Stimulated activated CD4-positive, alpha-beta T cell treated with anti-CD3 and anti-CD28 coated beads, TNF-alpha, amount 100 ng/mL, for 4 hours (primary cell): Measurements from ENCODE around the gene EXD2.
"Not testable (repeated sequence)": the region's sequence is repeated elsewhere in the genome, so short reads cannot be mapped to it uniquely, and the experiment has no call there.

Experiments
- DNase-seq, 3 experiments: peaks; one replicate each; pipeline ENCODE4 v3.0.0-alpha.2; 2020; ENCODE audit warnings: low read depth in 3 of 3

The EXD2 gene, protein sequence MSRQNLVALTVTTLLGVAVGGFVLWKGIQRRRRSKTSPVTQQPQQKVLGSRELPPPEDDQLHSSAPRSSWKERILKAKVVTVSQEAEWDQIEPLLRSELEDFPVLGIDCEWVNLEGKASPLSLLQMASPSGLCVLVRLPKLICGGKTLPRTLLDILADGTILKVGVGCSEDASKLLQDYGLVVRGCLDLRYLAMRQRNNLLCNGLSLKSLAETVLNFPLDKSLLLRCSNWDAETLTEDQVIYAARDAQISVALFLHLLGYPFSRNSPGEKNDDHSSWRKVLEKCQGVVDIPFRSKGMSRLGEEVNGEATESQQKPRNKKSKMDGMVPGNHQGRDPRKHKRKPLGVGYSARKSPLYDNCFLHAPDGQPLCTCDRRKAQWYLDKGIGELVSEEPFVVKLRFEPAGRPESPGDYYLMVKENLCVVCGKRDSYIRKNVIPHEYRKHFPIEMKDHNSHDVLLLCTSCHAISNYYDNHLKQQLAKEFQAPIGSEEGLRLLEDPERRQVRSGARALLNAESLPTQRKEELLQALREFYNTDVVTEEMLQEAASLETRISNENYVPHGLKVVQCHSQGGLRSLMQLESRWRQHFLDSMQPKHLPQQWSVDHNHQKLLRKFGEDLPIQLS

DNA sequence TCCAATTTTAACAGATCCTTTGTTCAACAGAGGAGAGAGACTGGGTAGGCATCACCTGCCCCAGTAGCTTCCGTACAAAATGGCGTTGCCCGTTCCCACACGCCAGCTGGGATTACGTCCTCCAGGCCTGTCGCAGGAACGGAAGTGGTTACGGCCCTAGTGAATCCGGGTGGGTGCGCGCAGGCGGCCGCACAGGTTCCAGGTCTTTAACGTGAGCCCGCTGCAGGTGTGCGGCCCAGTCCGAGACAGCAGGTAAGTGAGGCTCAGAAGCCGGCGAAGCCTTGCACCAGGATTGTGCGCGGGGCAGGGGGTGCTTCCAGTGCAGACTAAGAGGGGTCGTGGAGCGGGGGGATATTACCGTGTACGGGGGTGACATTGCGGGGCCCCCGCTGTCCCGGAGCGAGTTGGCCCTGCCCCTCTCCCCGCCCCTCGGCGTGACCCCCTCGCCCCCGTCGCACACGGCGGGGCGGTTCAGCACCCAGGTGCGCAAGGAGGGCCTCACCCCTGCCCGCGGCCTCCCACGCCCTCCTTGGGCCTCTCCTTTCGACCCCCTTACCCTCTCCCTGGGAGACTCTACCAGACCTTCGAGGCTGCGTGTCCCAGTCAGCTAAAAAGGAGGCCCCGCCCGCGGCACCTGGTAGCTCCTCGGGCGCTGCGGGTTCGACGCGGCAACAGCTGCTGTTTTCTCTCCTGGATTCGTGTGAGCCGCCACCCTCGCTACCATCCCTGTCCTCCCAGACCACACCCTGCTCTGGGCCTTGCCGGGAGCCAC lies at the start of gene EXD2:
Gene EXD2, plus strand, starts transcription at position 159 of the 772 bp plus-strand sequence. CDS start 17,973 bp downstream, outside the sequence.
- peak; percentile 43 to 47 (median 47) for DNase-seq

DNA sequence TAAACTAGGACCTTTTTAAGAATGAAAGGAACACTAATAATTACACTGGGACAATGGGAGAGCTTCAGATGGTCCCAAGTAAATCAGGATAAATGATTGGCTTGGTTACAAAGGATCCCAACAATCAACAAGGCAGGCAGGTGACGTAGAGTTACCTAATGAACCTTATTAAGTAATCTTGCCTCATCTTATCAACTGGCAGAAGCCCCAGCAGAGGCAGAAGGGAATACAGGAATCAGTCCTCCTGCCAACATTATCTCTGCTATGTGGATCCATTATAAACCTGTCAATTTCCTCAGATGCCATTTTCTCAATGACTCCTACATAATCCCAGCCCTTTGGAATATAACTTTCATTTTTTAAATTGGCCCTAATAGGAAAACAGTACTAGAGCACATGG lies 49.7 kb upstream of the EXD2 start:
- DNase-seq, result no peak

DNA sequence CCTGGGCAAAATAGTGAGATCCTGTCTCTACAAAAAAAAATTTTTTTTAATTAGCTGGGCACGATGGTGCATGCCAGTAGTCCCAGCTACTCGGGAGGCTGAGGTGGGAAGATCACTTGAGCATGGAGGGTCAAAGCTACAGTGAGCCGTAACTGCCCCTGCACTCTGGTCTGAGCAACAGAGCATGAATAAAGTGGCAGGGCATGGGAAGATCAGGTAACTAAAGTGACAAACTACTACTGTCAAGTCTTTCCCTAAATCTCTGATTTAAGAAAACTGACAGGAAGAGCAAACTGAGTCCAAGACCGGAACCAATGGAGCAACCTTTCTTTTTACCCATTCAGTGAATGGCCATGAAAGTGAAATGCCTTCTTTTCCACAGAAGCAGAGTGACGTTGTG lies 49.2 kb upstream of the EXD2 start:
- no peak for DNase-seq

DNA sequence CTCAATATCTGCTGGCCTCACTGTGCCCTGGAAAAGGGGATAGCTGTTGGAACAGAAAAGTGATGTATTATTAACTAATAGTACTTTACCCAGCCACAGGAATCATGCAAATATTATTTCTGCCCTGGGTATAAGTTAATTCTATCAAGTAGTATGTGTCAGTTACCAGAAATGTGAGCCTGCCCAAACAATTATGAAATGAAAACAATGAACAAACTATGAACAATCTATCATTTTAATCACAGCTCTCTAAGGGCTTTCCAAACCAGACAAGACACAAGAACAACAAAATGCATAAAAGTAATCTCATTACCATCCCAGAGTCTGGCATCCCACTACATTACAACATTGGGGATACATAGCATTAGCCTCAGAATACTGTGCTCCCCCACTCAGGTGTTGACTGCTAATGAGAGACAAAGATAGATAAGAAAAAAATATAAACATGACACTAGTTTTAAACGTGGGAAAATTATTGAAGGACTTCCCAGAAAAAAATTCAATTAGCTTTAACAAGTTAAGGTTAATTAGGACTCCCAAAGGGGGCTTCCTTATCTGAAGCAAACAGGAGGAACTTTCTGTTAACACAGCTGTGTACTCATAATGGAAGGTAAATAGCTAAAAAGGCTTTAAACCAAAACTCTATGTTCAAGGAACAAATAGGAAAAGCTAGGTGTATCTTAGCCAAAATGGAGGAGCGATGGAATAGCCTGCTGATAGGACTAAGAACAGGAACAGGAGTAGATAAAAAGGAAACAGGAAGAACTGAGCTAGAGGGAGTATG lies 41.6 kb upstream of the EXD2 start:
- DNase-seq, result no peak

DNA sequence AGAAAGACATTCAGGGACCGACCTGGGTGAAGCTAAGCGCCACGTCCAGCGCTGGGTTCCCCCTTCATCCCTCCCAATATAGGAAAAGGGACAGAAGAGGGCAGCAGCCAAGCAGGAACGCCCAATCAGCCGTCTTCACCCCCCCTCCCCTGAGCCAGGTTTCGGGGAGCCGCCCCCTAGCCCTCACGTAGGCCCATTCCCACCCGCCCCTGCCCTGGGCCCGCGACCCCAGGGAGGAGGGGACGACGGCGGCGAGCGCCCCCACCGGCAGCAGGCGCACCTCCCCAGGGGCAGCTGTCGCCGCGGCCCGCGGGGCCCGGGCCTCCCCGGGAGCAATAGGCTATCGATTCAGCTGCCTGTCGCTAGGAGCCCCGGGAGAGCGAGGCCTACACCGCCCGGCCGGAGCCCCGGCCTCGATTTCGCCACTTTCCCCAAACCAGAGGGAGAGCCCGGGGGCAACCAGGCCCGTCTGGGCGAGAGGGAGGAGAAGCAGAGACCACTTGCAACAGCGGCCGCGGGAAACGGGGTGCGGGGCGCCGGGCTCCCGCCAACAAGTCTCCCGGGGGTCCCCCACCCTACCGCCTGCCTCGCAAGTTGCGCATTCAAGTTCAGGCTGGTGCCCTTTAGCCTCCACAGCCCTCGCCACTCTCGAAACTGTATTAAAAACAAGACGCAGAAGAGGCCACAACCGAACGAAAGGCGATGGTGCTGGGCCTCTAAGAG lies 39.7 kb upstream of the EXD2 start:
- peak; percentile 47 to 67 (median 61) for DNase-seq

DNA sequence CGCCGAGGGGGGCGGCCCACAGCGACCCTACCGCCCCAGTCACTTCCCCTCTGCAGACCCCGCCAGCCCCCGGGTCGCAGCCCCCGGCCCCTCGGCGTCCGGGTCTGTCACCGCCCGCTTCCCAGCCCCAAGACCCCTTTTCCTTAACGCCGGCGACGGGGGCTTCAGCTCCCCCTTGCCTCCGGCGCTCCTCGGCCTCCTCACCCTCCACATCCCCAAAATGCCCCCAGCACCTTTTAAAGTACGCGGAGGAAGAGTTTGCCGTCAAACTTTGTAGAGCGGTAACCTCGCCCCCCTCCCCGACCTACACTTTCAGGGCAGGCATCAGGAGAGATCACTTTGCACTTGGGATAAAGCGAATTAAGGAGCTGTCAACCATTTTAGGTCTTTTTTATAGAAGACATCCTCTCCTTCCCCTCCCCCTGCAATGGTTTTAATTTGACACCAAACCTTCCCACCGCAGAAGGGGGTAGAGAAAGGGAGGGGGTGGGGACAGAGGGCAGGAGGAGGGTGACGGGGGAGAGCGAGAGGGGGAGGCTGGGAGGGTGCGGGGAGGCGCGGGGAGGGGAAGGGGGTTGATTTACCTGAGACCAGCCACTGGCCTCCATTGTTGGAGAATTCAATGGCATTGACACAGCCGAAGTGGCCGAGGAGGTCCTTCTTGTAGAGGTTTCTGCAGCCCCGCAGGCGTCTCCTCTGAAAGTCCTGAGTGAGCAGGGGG lies 39.0 kb upstream of the EXD2 start:
- peak in 2 of 3 experiments; percentile 13 to 20 for DNase-seq

DNA sequence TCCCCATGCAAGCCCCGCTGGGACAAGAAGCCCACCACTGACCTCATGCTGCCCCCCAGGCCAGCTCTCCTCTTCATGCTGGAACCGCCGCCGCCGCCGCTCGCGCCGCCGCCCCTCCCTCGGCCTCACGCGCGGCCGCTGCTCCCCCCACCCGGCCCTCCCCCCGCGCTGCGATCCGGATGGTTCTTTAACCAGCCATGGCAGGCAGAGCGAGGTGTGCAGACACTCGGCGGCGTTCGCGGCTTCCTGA lies 38.5 kb upstream of the EXD2 start, which contains the start of gene DCAF5:
Gene DCAF5, minus strand, starts transcription at position 218 of the 250 bp plus-strand sequence. Its CDS starts 141 bp downstream, at position 77.
- DNase-seq, result peak; percentile 74 to 86 (median 86)

DNA sequence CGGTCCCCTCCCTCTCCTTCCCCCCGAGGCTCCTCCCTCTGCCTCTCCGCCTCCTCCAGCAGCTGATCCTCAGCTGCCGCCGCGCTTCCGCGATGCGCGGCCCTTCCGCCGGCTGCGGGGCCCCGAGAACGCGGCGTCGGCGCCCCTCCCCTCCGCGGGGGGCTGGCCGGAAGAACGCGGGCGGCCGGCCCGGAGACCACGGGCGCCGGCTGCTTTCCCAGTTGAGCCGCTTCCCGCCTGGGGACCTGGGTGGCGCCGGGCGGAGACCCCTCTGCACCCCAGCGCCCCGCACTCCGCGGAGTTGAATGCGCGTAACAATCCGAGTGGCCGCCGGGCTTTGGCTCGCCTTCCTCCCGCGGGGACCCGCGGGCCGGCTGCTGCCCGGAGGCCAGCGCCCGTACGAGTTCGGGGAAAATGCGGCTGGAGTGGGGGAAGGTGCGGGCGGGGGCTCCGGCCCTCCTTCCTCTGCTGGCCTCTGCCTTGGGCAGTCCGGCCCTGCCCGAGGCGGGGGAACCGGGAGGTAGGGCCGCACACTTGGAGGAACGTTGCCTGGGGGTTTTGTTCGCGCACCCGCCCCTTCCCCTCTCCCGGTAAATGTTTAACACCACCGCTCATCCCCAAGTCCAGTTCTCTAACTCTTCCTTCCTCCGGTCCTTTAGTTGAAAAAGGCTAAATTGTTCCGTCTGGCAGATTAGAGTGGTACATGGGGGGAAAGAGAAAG lies 38.0 kb upstream of the EXD2 start:
- no peak for DNase-seq

DNA sequence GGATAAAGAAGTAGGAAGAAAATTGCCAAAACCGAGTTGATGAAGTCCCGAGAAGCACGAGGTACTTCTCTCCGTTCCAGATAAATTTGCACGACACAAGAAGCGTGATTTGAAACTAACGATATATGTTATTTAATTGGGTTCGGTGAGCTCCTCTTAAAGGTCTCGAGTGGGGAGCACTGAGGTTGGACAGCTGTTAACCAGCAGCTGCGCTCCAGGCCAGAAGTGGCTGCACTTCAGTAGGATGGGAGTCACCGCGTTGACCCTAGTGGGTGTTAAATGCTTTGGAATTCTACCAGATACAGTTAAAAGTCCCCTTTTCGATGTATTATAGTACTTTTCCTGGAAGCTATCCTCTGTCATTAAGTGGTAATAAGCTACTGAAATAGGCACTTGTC lies 37.4 kb upstream of the EXD2 start:
- DNase-seq, result no peak

DNA sequence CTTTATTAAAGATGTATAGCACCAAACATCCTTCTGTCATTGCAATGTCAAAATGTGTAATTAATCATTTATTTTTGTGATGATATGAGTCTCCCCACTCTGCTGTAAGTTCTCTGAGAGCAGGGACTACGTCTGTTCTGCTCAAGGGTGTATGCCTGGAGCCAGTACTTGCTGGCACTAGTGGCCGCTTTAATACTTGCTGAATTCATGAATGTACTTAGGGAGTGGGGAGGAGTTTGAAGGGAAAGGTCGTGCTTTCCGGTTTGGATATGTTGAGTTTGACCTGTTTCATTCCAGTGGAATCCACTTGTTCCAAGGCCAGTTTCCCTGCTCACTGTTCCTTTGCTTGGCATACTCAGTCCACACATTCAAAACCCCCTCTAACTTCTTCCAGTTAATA lies 36.5 kb upstream of the EXD2 start:
- DNase-seq, result no peak

DNA sequence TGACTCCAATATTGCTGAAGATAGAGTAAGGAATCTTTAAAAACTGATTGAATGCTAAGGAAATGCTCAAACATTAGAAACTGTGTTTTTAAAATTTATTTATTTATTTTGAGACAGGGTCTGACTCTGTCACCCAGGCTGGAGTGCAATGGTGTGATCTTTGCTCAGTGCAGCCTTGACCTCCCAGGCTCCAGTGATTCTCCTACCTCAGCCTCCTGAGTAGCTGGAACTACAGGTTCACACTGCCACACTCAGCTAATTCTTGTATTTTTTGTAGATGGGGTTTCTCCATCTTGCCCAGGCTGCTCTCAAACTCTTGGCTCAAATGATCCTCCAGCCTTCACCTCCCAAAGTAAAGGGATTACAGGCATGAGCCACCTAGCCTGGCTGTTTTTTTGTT lies 35.1 kb upstream of the EXD2 start:
- no peak for DNase-seq

DNA sequence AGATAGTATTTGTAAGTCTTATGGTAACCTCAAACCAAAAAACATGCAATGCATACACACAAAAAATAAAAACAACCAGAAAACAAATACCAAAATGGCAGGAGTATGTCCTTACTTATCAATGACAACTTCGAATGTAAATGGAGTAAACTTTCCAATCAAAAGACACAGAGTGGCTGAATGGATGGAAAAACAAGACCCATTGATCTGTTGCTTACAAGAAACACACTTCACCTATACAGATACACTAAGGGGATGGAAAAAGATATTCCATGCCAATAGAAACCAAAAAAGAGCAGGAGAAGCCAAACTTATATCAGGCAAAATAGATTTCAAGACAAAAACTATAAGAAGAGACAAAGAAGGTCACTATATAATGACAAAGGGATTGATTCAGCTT lies 29.7 kb upstream of the EXD2 start:
- DNase-seq, result no peak

DNA sequence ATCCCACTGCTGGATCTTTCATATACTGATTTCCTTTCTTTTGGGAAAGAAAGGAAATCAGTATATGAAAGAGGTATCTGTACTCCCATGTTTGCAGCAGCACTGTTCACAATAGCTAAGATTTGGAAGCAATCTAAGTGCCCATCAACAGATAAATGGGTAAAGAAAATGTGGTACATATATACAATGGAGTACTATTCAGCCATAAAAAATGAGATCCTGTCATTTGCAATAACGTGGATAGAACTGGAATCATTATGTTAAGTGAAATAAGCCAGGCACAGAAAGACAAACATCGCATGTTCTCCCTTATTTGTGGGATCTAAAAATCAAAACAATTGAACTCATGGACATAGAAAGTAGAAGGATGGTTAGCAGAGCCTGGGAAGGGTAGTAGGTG lies 25.5 kb upstream of the EXD2 start:
- DNase-seq, result not testable (repeated sequence)

DNA sequence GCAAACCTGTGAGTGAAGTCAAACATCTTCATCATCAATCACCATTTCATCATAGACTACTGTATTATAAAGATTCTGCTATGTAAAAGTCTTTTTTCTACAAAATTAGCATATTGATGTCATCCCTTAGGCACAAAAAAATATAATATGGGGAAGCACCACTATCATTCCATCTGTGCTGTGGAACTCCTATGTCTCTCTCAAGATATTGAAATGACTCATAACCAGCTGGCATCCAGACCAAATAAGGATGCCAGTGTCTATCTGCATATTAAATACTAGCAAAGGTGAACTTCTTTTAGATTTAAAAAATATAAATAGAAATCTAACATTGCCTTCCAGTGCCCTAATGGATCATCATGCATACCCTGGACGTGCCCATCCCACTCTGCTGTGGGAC lies 20.5 kb upstream of the EXD2 start:
- DNase-seq, result no peak

DNA sequence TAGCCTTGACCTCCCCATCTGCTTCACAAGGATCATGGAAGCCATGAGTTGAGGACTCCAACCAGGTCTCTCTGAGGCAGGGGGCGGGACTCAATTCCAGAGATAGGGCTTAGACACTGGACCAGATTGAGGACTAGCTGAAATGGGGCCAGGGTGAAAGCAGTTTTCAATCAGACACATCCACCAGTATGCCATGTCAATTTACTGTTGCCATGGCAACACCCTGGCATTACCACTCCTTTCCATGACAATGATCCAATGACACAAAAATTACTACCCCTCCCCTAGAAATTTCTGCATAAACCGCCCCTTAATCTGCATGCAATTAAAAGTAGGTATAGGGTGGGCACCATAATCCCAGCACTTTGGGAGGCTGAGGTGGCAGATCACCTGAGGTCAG lies 19.7 kb upstream of the EXD2 start:
- no peak for DNase-seq

DNA sequence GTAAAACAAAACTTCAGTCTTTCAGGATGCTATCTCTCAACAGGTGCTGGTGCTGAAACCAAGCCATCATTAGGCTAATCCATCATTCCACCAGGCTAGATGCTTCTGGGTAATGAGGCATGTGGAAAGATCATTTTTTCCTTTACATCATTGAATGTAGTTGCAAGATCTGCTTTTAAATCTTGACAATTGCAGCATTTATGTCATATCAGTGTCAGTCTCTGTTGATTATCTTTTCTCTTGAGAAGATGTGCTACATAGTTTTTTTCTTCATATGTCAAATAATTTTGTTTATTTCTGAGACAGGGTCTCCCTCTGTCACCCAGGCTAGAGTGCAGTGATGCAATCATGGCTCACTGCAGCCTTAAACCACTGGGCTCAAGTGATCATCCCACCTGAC lies 16.2 kb upstream of the EXD2 start:
- DNase-seq, result no peak

DNA sequence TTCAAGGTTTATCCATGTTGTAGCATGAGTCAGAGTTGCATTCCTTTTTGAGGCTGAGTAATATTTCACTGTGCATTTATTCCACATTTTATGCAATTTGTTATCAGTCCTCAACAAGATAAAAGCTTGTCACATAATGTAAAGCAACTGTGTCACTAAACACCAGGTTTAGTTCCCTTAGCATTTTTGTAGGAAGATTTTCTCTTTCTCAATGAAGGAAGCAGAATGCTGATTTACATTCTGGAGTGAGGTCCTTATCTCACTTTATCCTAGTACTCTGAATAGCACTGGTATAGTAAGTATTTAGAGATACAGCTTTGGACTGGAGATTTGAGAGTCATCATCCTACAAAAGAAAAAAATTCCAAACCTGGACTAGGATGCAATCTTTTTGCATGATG lies 9.8 kb upstream of the EXD2 start:
- DNase-seq, result no peak

DNA sequence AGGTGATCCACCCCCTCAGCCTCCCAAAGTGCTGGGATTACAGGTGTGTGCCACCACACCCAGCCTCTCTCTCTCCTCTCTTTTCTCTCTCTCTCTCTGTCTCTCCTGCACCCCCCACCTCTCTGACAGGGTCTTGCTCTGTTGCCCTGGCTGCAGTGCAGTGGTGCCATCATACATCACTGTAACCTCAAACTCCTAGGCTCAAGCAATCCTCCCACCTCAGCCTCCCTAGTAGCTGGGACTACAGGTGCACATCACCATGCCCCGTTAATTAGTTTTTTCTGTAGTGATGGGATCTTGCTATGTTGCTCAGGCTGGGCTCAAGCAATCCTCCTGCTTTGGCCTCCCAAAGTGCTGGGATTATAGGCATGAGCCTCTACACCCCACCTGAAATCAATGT lies 8.7 kb upstream of the EXD2 start:
- not testable (repeated sequence) for DNase-seq

DNA sequence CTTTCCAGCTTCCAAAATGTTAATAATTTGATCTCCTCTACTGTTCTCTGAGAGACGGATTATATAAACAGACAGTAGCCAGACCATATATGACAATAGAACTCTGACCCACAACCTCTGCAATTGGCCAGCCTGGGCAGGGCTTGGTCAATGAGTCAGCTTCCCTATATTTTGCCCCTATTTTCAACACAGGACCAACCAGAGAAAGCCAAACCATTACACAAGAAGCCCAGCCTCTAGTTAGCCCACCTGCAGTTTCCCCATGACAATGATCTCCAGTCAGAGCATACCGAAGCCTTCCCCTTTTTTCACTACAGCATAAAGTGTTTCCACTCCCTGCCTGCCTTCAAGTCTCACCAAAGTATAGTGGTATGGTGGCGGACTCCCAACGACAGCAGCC lies 7.6 kb upstream of the EXD2 start:
- DNase-seq, result no peak

DNA sequence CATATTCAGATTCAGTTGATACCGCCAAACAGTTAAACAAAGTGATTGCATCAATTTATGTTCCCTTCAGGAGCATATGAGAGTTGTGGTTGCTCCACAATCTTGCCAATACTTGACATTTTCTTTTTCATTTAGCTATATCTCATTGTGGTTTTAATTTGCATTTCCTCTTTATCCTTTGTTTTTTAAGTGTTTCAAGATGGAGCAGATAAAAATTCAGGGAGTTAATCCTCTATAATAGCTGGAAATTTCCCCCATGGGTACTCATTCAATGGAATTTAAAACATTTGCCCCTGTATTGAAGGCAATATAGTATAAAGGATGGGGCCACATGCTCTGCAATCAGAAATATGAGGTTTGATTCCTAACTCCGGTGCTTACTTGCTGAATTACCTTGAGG lies 1.1 kb upstream of the EXD2 start:
- DNase-seq, result no peak
